ENCODE data around the gene ATP1B3. TPM values are rescaled to one million over a fixed set of nuclear protein-coding genes. Genes with fewer than 3 reads are reported as not detected.

The ATP1B3 gene
- total RNA-seq, 5 donors from 2014 or later (not counting 1 experiment from before 2014, with no cell fraction given): 28.7 to 41.4 (median 35.3) TPM

DNA sequence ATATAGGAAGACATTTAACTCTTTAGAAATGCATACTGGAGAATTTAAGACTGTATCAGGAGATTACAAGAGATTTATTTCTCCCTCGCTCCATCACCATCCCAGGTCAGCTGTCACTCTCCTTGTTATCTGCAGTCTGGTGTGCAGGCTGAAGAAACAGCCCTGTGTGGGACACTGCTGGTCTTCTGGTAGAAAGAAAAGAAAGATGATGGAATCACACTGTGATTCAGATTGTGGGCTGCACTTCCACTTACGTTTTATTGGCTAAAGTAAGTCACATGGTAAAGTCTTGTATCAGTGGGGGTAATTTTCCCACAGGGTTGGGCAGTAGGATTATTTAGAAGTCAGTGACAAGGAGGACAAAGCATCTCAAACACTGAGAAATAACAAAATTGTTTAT lies 18.1 kb upstream of the ATP1B3 start:
- H3K27me3 Mint-ChIP-seq: peaks cover 0 to 1% of the 10 kb centered on the region in 2 donors
- H3K27ac Mint-ChIP-seq: no peak overlapping the region
- no peaks in the 10 kb centered on the region for H3K4me1 ChIP-seq (ENCODE audit: control insufficient read depth in 1 of 2, extremely low read depth in 1 of 2, insufficient read depth in 2 of 2, low read length in 2 of 2)
- no peaks in the 10 kb centered on the region for H3K9me3 Mint-ChIP-seq
- no peaks in the 10 kb centered on the region for H3K9me3 ChIP-seq
- H3K36me3 ChIP-seq (ENCODE audit: control insufficient read depth in 2 of 2, extremely low read depth in 1 of 2, insufficient read depth in 1 of 2, low read length in 1 of 2): no peaks in the 10 kb centered on the region
- H3K27ac ChIP-seq (ENCODE audit: low read length): no peak overlapping the region
- no peak overlapping the region for H3K4me3 ChIP-seq (ENCODE audit: control insufficient read depth in 1 of 2, extremely low read depth in 1 of 2, low read length in 1 of 2)
- no peak overlapping the region for H3K4me3 Mint-ChIP-seq
- ATAC-seq (replicated peaks in 1 of 4) (no peak), DNase-seq (no peak)
- no CpG with 5 or more reads among the region's 2 CpGs for WGBS (ENCODE audit: insufficient coverage)
- CTCF ChIA-PET: interaction anchor here in 1 of 2 donors (0.6 kb wide), 1 partner anchor 118 kb away, joined by 3 read pairs; no protein-coding TSS in a partner anchor
- H3K36me3 Mint-ChIP-seq: no peaks in the 10 kb centered on the region
- H3K27me3 ChIP-seq (replicated peaks in 1 of 2; ENCODE audit: control insufficient read depth in 2 of 2, extremely low read depth in 1 of 2, insufficient read depth in 2 of 2, low read length in 1 of 2): peaks cover 0 to 8% of the 10 kb centered on the region in 2 experiments
- POLR2A ChIA-PET: no interaction called here
- H3K4me1 Mint-ChIP-seq: peaks cover 2 to 7% (median 3%) of the 10 kb centered on the region in 3 donors

DNA sequence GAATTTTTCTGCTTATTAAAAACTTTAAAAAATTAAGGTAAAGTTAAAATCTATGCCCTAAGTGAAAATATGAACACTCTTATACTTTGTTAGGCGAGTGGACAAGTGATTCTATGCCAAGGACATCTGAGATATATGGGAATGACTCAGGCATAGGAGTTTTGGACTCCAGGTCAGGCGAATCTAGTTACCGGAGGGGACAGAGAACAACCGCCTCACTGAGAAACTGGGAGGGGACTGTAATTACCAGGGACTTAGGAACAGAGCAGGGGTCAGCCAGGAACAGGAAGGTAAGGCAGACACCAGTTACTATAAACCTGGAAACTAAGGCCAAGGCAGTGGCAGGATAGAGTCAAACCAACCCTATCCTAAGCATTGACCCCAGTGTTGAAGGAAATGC lies 16.8 kb upstream of the ATP1B3 start:
- H3K36me3 Mint-ChIP-seq: no peaks in the 10 kb centered on the region
- WGBS (ENCODE audit: insufficient coverage): 94% methylated on average over 3 of the region's 4 CpGs
- H3K4me3 ChIP-seq (ENCODE audit: control insufficient read depth in 1 of 2, extremely low read depth in 1 of 2, low read length in 1 of 2): no peak overlapping the region
- H3K27me3 ChIP-seq (replicated peaks in 1 of 2; ENCODE audit: control insufficient read depth in 2 of 2, extremely low read depth in 1 of 2, insufficient read depth in 2 of 2, low read length in 1 of 2): peaks cover 0 to 4% of the 10 kb centered on the region in 2 experiments
- H3K27me3 Mint-ChIP-seq: peaks cover 0 to 1% of the 10 kb centered on the region in 2 donors
- H3K27ac ChIP-seq (ENCODE audit: low read length): no peak overlapping the region
- H3K9me3 ChIP-seq: no peaks in the 10 kb centered on the region
- no peaks in the 10 kb centered on the region for H3K36me3 ChIP-seq (ENCODE audit: control insufficient read depth in 2 of 2, extremely low read depth in 1 of 2, insufficient read depth in 1 of 2, low read length in 1 of 2)
- no peak overlapping the region for H3K4me3 Mint-ChIP-seq
- H3K9me3 Mint-ChIP-seq: no peaks in the 10 kb centered on the region
- no peak overlapping the region for H3K27ac Mint-ChIP-seq
- no peak for ATAC-seq (replicated peaks in 1 of 4)
- ChIA-PET CTCF (no interaction called here), POLR2A (no interaction called here)
- H3K4me1 ChIP-seq (ENCODE audit: control insufficient read depth in 1 of 2, extremely low read depth in 1 of 2, insufficient read depth in 2 of 2, low read length in 2 of 2): no peaks in the 10 kb centered on the region
- DNase-seq: no peak
- H3K4me1 Mint-ChIP-seq: peaks cover 2 to 7% (median 3%) of the 10 kb centered on the region in 3 donors

DNA sequence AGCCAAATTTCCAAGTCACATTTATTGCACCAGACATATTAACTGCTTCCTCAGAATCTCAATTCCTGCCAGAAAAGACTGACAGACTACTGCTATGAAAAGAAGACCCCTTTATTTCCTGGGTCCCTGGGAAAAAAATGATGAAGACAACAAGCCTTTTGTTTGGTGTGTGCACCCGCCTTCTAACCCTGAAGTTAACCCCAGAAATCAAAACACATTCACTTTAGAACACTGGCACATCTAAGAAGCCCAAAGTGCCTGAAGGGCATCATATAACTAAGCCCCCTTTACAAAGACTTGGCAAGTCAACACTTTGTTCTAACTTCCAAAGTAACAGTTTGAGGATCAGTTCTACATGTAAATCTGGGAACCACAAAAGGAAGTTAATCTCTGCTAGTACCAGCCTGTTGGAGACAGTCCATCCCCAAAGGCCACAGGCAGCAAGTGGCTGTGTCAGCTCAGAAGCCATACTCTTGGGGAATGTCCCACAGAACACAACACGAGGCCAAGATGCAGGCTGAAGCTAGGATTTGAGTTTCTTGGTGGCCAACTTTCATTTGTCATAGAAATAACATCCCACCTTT lies 16.3 kb upstream of the ATP1B3 start:
- WGBS (ENCODE audit: insufficient coverage): 80% methylated on average over 1 of the region's 2 CpGs
- Histone ChIP-seq H3K27me3 (replicated peaks in 1 of 2; ENCODE audit: control insufficient read depth in 2 of 2, extremely low read depth in 1 of 2, insufficient read depth in 2 of 2, low read length in 1 of 2) (peaks cover 0 to 4% of the 10 kb centered on the region in 2 experiments), H3K27ac (ENCODE audit: low read length) (no peak overlapping the region), H3K4me1 (ENCODE audit: control insufficient read depth in 1 of 2, extremely low read depth in 1 of 2, insufficient read depth in 2 of 2, low read length in 2 of 2) (no peaks in the 10 kb centered on the region), H3K4me3 (ENCODE audit: control insufficient read depth in 1 of 2, extremely low read depth in 1 of 2, low read length in 1 of 2) (no peak overlapping the region), H3K36me3 (ENCODE audit: control insufficient read depth in 2 of 2, extremely low read depth in 1 of 2, insufficient read depth in 1 of 2, low read length in 1 of 2) (no peaks in the 10 kb centered on the region), H3K9me3 (no peaks in the 10 kb centered on the region)
- Mint-ChIP-seq H3K36me3 (no peaks in the 10 kb centered on the region), H3K27ac (no peak overlapping the region), H3K9me3 (no peaks in the 10 kb centered on the region), H3K4me1 (peaks cover 2 to 7% (median 3%) of the 10 kb centered on the region in 3 donors), H3K27me3 (peaks cover 1 to 2% of the 10 kb centered on the region in 2 donors), H3K4me3 (no peak overlapping the region)
- ChIA-PET CTCF (no interaction called here), POLR2A (no interaction called here)
- no peak for ATAC-seq (replicated peaks in 1 of 4)
- DNase-seq: no peak

DNA sequence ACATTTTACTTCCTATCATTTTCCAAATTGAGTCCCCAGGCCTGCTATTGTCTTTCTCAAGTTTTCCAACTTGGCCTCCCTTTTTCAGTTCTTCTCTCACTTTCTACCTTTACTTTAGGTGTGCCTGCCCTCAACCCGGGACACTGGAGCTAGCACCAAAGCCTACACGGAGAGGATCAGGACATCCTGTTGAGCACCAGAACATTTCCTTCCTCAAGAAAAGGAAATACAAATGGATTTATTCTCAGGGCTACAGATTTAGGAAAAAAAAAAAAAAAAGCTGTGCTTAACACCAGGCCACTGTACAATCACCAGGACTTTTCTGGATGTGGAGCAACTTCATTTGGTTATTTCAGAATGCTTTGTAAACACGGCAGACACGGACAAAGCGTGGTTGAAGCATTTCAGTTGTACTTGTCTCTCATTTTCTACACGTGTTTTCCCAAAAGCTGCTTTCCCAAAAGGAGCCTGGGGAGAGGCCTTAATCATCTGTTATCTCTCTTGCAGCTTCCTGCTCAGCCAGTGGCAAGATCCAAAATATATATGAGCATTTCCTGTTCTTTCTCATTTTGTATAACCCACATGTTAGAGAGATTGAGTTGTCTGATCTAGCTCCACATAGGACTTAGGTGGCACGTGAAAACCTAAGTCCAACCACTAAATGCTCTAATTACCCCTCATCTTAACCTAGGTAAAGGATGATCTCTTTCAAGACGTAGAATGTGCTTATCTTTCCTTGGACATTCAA lies 15.5 kb upstream of the ATP1B3 start:
- no peaks in the 10 kb centered on the region for H3K36me3 ChIP-seq (ENCODE audit: control insufficient read depth in 2 of 2, extremely low read depth in 1 of 2, insufficient read depth in 1 of 2, low read length in 1 of 2)
- H3K4me1 ChIP-seq (ENCODE audit: control insufficient read depth in 1 of 2, extremely low read depth in 1 of 2, insufficient read depth in 2 of 2, low read length in 2 of 2): no peaks in the 10 kb centered on the region
- no peak overlapping the region for H3K4me3 Mint-ChIP-seq
- peaks cover 2 to 7% (median 3%) of the 10 kb centered on the region in 3 donors for H3K4me1 Mint-ChIP-seq
- ChIA-PET CTCF (no interaction called here), POLR2A (no interaction called here)
- WGBS (ENCODE audit: insufficient coverage): no CpG with 5 or more reads among the region's 8 CpGs
- no peak for ATAC-seq (replicated peaks in 1 of 4)
- H3K27ac ChIP-seq (ENCODE audit: low read length): no peak overlapping the region
- no peaks in the 10 kb centered on the region for H3K9me3 Mint-ChIP-seq
- H3K36me3 Mint-ChIP-seq: no peaks in the 10 kb centered on the region
- H3K27me3 ChIP-seq (replicated peaks in 1 of 2; ENCODE audit: control insufficient read depth in 2 of 2, extremely low read depth in 1 of 2, insufficient read depth in 2 of 2, low read length in 1 of 2): peaks cover 0 to 4% of the 10 kb centered on the region in 2 experiments
- DNase-seq: no peak
- no peak overlapping the region for H3K4me3 ChIP-seq (ENCODE audit: control insufficient read depth in 1 of 2, extremely low read depth in 1 of 2, low read length in 1 of 2)
- no peak overlapping the region for H3K27ac Mint-ChIP-seq
- H3K9me3 ChIP-seq: no peaks in the 10 kb centered on the region
- peaks cover 1 to 4% of the 10 kb centered on the region in 2 donors for H3K27me3 Mint-ChIP-seq

DNA sequence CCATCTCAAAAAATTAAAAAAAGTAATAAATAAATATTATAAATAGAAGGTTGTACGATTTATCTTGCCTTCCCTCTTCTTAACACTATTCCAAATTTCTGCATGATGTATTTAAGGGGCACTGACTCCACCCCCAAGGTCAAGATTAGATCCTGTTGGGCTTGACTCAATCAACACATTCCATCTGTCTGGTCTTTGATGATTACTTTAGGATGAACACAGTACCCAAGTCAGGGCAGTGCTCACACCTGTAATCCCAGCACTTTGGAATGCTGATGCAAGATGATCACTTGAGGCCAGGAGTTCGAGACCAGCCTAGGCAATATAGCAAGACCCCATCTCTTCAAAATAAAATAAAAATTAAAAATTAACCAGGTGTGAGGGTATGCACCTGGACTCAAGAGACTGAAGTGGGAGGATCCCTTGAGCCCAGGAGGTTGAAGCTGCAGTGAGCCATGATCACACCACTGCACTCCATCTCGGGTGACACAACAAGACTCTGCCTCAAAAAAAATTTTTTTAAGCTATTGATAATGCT lies 14.1 kb upstream of the ATP1B3 start:
- Histone ChIP-seq H3K27me3 (replicated peaks in 1 of 2; ENCODE audit: control insufficient read depth in 2 of 2, extremely low read depth in 1 of 2, insufficient read depth in 2 of 2, low read length in 1 of 2) (no peaks in the 10 kb centered on the region), H3K4me1 (ENCODE audit: control insufficient read depth in 1 of 2, extremely low read depth in 1 of 2, insufficient read depth in 2 of 2, low read length in 2 of 2) (no peaks in the 10 kb centered on the region), H3K4me3 (ENCODE audit: control insufficient read depth in 1 of 2, extremely low read depth in 1 of 2, low read length in 1 of 2) (no peak overlapping the region), H3K9me3 (no peaks in the 10 kb centered on the region), H3K36me3 (ENCODE audit: control insufficient read depth in 2 of 2, extremely low read depth in 1 of 2, insufficient read depth in 1 of 2, low read length in 1 of 2) (no peaks in the 10 kb centered on the region), H3K27ac (ENCODE audit: low read length) (no peak overlapping the region)
- H3K4me1 Mint-ChIP-seq: peaks cover 2 to 7% (median 3%) of the 10 kb centered on the region in 3 donors
- POLR2A ChIA-PET: interaction anchor here in 1 of 2 donors (0.6 kb wide), 2 partner anchors 12 to 120 kb away, joined by 4 to 8 read pairs; no protein-coding TSS in a partner anchor
- no peaks in the 10 kb centered on the region for H3K9me3 Mint-ChIP-seq
- CTCF ChIA-PET: no interaction called here
- no peak for ATAC-seq (replicated peaks in 1 of 4)
- DNase-seq: no peak
- H3K27ac Mint-ChIP-seq: no peak overlapping the region
- H3K27me3 Mint-ChIP-seq: peaks cover 0 to 4% of the 10 kb centered on the region in 2 donors
- H3K36me3 Mint-ChIP-seq: no peaks in the 10 kb centered on the region
- no CpG with 5 or more reads among the region's 3 CpGs for WGBS (ENCODE audit: insufficient coverage)
- no peak overlapping the region for H3K4me3 Mint-ChIP-seq

DNA sequence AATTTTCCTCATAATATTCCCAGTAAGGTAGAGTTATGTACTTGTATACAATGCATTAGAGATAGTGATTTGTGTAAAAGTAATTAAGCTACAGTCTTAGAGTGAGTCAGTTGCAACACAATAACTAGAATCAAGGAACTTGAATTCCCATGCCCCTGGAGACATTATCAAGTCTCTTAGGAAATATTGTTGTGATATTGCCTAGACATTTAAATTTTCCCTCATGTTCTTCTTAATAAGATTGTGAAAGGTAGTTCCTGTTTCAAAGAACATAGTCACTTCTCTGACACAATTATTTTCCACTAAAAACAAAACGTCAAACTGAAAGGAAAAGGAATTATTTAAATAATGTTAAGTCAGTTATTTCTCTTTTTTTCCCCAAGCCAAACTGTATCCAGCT lies 13.0 kb upstream of the ATP1B3 start:
- Histone ChIP-seq H3K36me3 (ENCODE audit: control insufficient read depth in 2 of 2, extremely low read depth in 1 of 2, insufficient read depth in 1 of 2, low read length in 1 of 2) (no peaks in the 10 kb centered on the region), H3K9me3 (no peaks in the 10 kb centered on the region), H3K27me3 (replicated peaks in 1 of 2; ENCODE audit: control insufficient read depth in 2 of 2, extremely low read depth in 1 of 2, insufficient read depth in 2 of 2, low read length in 1 of 2) (no peaks in the 10 kb centered on the region), H3K4me1 (ENCODE audit: control insufficient read depth in 1 of 2, extremely low read depth in 1 of 2, insufficient read depth in 2 of 2, low read length in 2 of 2) (no peaks in the 10 kb centered on the region), H3K27ac (ENCODE audit: low read length) (no peak overlapping the region), H3K4me3 (ENCODE audit: control insufficient read depth in 1 of 2, extremely low read depth in 1 of 2, low read length in 1 of 2) (no peak overlapping the region)
- no peak for DNase-seq
- Mint-ChIP-seq H3K4me3 (no peak overlapping the region), H3K27ac (no peak overlapping the region), H3K9me3 (no peaks in the 10 kb centered on the region), H3K4me1 (peaks cover 2 to 7% (median 3%) of the 10 kb centered on the region in 3 donors), H3K27me3 (peaks cover 0 to 4% of the 10 kb centered on the region in 2 donors), H3K36me3 (no peaks in the 10 kb centered on the region)
- POLR2A ChIA-PET: interaction anchor here (0.6 to 1.2 kb wide), 2 partner anchors 20 to 112 kb away, joined by 3 to 4 read pairs; no protein-coding TSS in a partner anchor
- CTCF ChIA-PET: no interaction called here
- WGBS (ENCODE audit: insufficient coverage): no CpG with 5 or more reads among the region's 1 CpG
- no peak for ATAC-seq (replicated peaks in 1 of 4)

Data from T-cell (primary cell).